Naive thymus-derived CD4-positive, alpha-beta T cell (primary cell): Measurements from ENCODE around the gene FOXRED2. TPM values are rescaled to one million over a fixed set of nuclear protein-coding genes. Genes with fewer than 3 reads are reported as not detected.

Source experiments
- ATAC-seq: fragments of 150-1000 bp; cut with Tn5 transposase; 2 replicates; pipeline ENCODE4 v1.10.0; 2021; ENCODE audit warnings: mild to moderate bottlenecking, moderate library complexity
- CTCF ChIA-PET: fragments of 350-600 bp; sonication (Branson Sonifier 250); formaldehyde crosslinking; loops from one replicate; lab custom pipeline; 2021; ENCODE audit warnings: antibody characterized with exemption; lab: Charles Lee
- POLR2A ChIA-PET: fragments of 350-600 bp; sonication (Branson Sonifier 250); formaldehyde crosslinking; loops from one replicate; lab custom pipeline; 2021; ENCODE audit warnings: antibody characterized with exemption, inconsistent platforms; lab: Charles Lee
- DNase-seq, 9 donors: peaks; one replicate each; pipeline versions ENCODE4 v3.0.0 to v3.0.0-alpha.2; 2020 to 2022; ENCODE audit warnings: mixed read lengths in 1 of 9
- H3K27ac ChIP-seq: one replicate; pipeline ENCODE4 v1.7.0; 2013; ENCODE audit warnings: mild to moderate bottlenecking, low read depth, low read length, moderate library complexity
- H3K27me3 ChIP-seq, 2 donors: one replicate each; pipeline ENCODE4 v1.7.0; 2013; ENCODE audit warnings: low read length in 2 of 2, mild to moderate bottlenecking in 2 of 2, moderate library complexity in 2 of 2; ENCODE audit not compliant: control insufficient read depth in 2 of 2, insufficient read depth in 2 of 2
- H3K36me3 ChIP-seq, 3 experiments: 1 replicate in 2 of 3; 2 replicates in 1 of 3; pipeline ENCODE4 v1.7.0; 2013; ENCODE audit warnings: low read length in 3 of 3, mild to moderate bottlenecking in 3 of 3, moderate library complexity in 1 of 3; ENCODE audit not compliant: insufficient read depth in 3 of 3, control insufficient read depth in 2 of 3
- H3K4me1 ChIP-seq, 2 donors: one replicate each; pipeline ENCODE4 v1.7.0; 2013; ENCODE audit warnings: low read length in 2 of 2, mild to moderate bottlenecking in 2 of 2, moderate library complexity in 1 of 2; ENCODE audit not compliant: control insufficient read depth in 2 of 2, insufficient read depth in 2 of 2
- H3K4me3 ChIP-seq: 2 replicates; pipeline ENCODE4 v1.7.0; 2013; ENCODE audit warnings: mild to moderate bottlenecking, low read length
- H3K9me3 ChIP-seq, 3 experiments: 1 replicate in 2 of 3; 2 replicates in 1 of 3; pipeline ENCODE4 v1.7.0; 2013; ENCODE audit warnings: low read length in 3 of 3; ENCODE audit not compliant: control insufficient read depth in 2 of 3
- H3K27ac Mint-ChIP-seq, 9 donors: one replicate each; pipeline ENCODE4 v1.8.0; 2020 to 2022; ENCODE audit warnings: mixed read lengths in 9 of 9, mild to moderate bottlenecking in 8 of 9, moderate library complexity in 5 of 9, inconsistent platforms in 2 of 9
- H3K27me3 Mint-ChIP-seq, 5 donors: one replicate each; pipeline ENCODE4 v1.8.0; 2021 to 2022; ENCODE audit warnings: mixed read lengths in 5 of 5, mild to moderate bottlenecking in 1 of 5
- H3K36me3 Mint-ChIP-seq, 5 donors: one replicate each; pipeline ENCODE4 v1.8.0; 2020 to 2022; ENCODE audit warnings: mixed read lengths in 5 of 5, mild to moderate bottlenecking in 3 of 5, inconsistent platforms in 1 of 5
- H3K4me1 Mint-ChIP-seq, 7 donors: one replicate each; pipeline ENCODE4 v1.8.0; 2020 to 2022; ENCODE audit warnings: mixed read lengths in 7 of 7, mild to moderate bottlenecking in 3 of 7, inconsistent platforms in 1 of 7
- H3K4me3 Mint-ChIP-seq, 10 donors: one replicate each; pipeline ENCODE4 v1.8.0; 2020 to 2022; ENCODE audit warnings: mild to moderate bottlenecking in 10 of 10, mixed read lengths in 10 of 10, moderate library complexity in 6 of 10, inconsistent platforms in 2 of 10
- H3K9me3 Mint-ChIP-seq, 11 donors: one replicate each; pipeline ENCODE4 v1.8.0; 2020 to 2022; ENCODE audit warnings: mixed read lengths in 11 of 11, mild to moderate bottlenecking in 4 of 11, inconsistent platforms in 1 of 11, moderate library complexity in 1 of 11
- intact Hi-C, 2 donors: fragments of 100-400 bp; cut with micrococcal nuclease; formaldehyde crosslinking; loops; one replicate each; pipeline ENCODE4 v1.15.1; 2023
- polyA plus RNA-seq, 2 donors: library from polyadenylated mRNA; unstranded; fragments of 300-500 nt; fragmentation: Illumina TruSeq; gene quantifications; one replicate each; pipeline ENCODE4 v1.2.3, GENCODE V29; 2021
- total RNA-seq, 6 experiments: library from RNA in 5 of 6; stranded (reverse) in 5 of 6; gene quantifications; 1 replicate in 5 of 6; 2 replicates in 1 of 6; pipeline ENCODE4 v1.2.3 and lab custom pipeline; 2021 to 2026

The FOXRED2 gene
- total and polyA plus RNA-seq, 7 experiments from 2014 or later = 2.3 to 13.1 (median 5.6) TPM

DNA sequence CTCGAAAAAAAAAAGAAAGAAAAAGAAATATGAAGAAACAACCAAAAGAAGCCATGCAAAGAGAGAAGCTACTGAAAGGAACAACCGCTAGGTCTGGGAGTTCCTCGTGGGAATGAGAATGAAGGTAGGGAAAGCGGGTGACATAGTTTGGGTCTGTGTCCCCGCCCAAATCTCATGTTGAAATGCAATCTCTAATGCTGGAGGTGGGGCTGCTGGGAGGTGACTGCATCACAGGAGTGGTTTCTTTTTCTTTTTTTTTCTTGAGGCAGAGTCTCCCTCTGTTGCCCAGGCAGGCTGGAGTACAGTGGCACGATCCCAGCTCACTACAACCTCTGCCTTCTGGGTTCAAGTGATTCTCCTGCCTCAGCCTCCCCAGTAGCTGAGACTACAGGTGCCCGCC, 15.7 kb downstream of the FOXRED2 start:
- DNase-seq (no peak), ATAC-seq (no peak)
- Mint-ChIP-seq H3K4me1 (peaks cover 0 to 15% (median 8%) of the 10 kb centered on the region in 7 donors), H3K4me3 (no peak overlapping the region), H3K9me3 (peaks cover 0 to 4% (median 0%) of the 10 kb centered on the region in 11 donors), H3K27me3 (no peaks in the 10 kb centered on the region), H3K27ac (no peak overlapping the region), H3K36me3 (peaks cover under 1 to 19% (median 5%) of the 10 kb centered on the region in 5 donors)
- Histone ChIP-seq H3K4me1 (peaks cover 0 to 3% of the 10 kb centered on the region in 2 donors), H3K27me3 (no peaks in the 10 kb centered on the region), H3K9me3 (no peaks in the 10 kb centered on the region), H3K27ac (no peak overlapping the region), H3K4me3 (no peak overlapping the region), H3K36me3 (peaks cover 0 to 7% (median 0%) of the 10 kb centered on the region in 3 experiments)
- ChIA-PET CTCF (interaction anchor here (0.6 kb wide), 1 partner anchor 19 kb away, joined by 3 read pairs; no protein-coding TSS in a partner anchor), POLR2A (interaction anchor here (1.3 kb wide), 1 partner anchor 9 kb away, joined by 5 read pairs; the partner anchor contains the start of gene TXN2)
- intact Hi-C loops = no loop called here

DNA sequence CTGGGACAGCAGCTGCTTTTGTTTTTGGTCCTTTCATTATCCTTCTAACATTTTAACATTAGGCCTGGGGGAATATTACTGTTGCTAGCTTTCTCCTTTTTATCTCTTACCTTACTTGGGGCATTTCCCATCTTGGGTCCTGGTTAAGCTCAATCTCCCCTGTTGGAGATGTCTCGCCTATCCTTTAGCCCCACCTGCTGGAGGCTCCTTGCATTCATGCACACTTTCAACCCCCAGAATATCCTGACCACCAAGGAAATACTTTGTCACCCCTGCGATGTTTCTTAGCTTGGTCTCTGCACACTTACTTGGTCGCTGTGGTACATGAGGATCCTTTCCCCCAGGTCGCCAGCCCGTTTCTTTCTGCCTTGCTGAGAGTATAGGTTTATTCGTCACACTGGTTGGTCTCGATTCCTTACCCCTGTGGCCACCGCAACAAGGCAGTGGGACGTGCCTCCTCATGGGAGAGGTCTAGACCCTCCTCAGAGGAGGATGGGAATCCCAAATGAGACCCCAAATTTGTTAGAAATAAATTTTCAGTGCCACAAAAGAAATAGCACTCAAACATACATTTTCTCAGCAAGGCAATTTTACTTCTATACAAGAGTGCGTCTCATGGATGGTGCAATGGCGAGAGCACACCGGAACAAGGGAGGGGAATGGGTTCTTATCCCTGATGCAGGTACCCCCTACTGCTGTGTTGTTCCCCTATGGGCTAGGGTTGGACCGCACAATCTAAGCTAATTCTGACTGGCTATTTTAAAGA, 20.0 kb downstream of the FOXRED2 start:
- no peaks in the 10 kb centered on the region for H3K9me3 ChIP-seq

DNA sequence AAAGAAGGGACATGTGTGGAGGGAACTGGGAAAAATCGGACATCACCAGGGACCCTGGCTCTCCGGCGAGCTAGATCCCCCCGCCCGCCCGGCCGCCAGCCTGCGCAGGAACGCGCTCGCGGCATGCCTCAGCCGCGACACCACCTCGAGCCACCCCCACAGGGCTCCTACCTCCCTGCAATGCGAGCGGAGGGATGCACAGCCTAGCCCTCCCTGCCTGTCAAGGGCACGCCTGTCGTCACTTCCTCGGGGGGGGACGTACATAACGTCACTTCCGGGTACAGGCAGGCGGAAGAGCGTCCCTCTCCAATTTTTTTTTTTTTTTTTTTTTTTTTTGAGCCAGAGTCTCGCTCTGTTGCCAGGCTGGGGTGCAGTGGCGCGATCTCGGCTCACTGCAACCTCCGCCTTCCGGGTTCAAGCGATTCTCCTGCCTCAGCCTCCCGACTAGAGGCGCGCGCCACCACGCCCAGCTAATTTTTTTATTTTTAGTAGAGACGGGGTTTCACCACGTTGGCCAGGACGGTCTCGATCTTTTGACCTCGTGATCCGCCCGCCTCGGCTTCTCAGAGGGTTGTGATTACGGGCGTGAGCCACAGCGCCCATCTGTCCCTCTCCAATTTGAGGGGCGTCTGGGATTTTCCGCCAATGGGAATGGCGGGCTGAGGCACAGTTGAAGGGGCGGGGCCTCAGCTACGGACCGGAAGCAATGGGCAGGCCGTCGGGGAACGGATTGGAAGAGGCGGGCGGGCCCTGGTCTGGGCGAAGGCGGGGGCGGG, 25.3 kb downstream of the FOXRED2 start, which contains the start of gene TXN2:
TXN2 (minus strand) TSS at position 248 of the 776 bp plus-strand sequence. CDS start 803 bp downstream, outside the sequence.
- intact Hi-C loops = loop anchor here (1.0 to 10.0 kb wide), 12 partner anchors 26 to 1126 kb away; partner anchors contain the start of genes APOL2 (in 2 of the 2), APOL3 (in 2 of the 2), EIF3D (in 2 of the 2) and FOXRED2 (in 2 of the 2)
- Mint-ChIP-seq H3K9me3 (peaks cover 0 to 5% (median 0%) of the 10 kb centered on the region in 11 donors), H3K4me1 (peaks cover 15 to 30% (median 18%) of the 10 kb centered on the region in 7 donors), H3K4me3 (peak within 1 kb of the TSS; percentile 90 to 100 (median 96)), H3K27me3 (peaks cover 0 to 2% (median 0%) of the 10 kb centered on the region in 5 donors), H3K36me3 (peaks cover 3 to 11% (median 4%) of the 10 kb centered on the region in 5 donors), H3K27ac (peak within 1 kb of the TSS; percentile 78 to 99 (median 95))
- Histone ChIP-seq H3K4me3 (peak within 1 kb of the TSS; percentile 55), H3K4me1 (peaks cover 8 to 15% of the 10 kb centered on the region in 2 donors), H3K27ac (peak within 1 kb of the TSS; percentile 96), H3K27me3 (no peaks in the 10 kb centered on the region), H3K9me3 (no peaks in the 10 kb centered on the region), H3K36me3 (peaks cover 3 to 13% (median 5%) of the 10 kb centered on the region in 3 experiments)
- ChIA-PET POLR2A (interaction anchor here (0.6 to 3.1 kb wide), 14 partner anchors 9 to 1701 kb away, joined by 3 to 16 read pairs (median 5); partner anchors contain the start of genes EIF3D and FOXRED2), CTCF (interaction anchor here (0.8 kb wide), 1 partner anchor 183 kb away, joined by 3 read pairs; no protein-coding TSS in a partner anchor)
- DNase-seq (peak; percentile 91 to 99 (median 98)), ATAC-seq (peak; percentile 90)

More for the DNA sequence above, 20.0 kb downstream of the FOXRED2 start:
- no peaks in the 10 kb centered on the region for H3K27me3 ChIP-seq
- H3K4me1 ChIP-seq = peaks cover 0 to 4% of the 10 kb centered on the region in 2 donors
- CTCF ChIA-PET = interaction anchor here (0.7 to 2.1 kb wide), 4 partner anchors 186 to 421 kb away, joined by 3 to 18 read pairs (median 6); no protein-coding TSS in a partner anchor
- Mint-ChIP-seq H3K9me3 (peaks cover 0 to 4% (median 0%) of the 10 kb centered on the region in 11 donors), H3K4me1 (peaks cover 4 to 15% (median 7%) of the 10 kb centered on the region in 7 donors), H3K36me3 (peaks cover 0 to 10% (median 0%) of the 10 kb centered on the region in 5 donors), H3K27ac (peak overlapping the region in 1 of 9 donors; percentile 69), H3K4me3 (no peak overlapping the region), H3K27me3 (no peaks in the 10 kb centered on the region)
- no peaks in the 10 kb centered on the region for H3K36me3 ChIP-seq
- no peak overlapping the region for H3K4me3 ChIP-seq
- no peak for ATAC-seq
- H3K27ac ChIP-seq = no peak overlapping the region
- DNase-seq = peak; percentile 33 to 71 (median 59)
- POLR2A ChIA-PET = interaction anchor here (0.6 to 1.2 kb wide), 2 partner anchors 155 to 234 kb away, joined by 3 read pairs; partner anchors contain the start of gene APOL1
- intact Hi-C loops = loop anchor here (1.0 to 10.0 kb wide), 2 partner anchors 186 to 322 kb away; partner anchors contain the start of gene APOL3 (in 2 of the 2)

DNA sequence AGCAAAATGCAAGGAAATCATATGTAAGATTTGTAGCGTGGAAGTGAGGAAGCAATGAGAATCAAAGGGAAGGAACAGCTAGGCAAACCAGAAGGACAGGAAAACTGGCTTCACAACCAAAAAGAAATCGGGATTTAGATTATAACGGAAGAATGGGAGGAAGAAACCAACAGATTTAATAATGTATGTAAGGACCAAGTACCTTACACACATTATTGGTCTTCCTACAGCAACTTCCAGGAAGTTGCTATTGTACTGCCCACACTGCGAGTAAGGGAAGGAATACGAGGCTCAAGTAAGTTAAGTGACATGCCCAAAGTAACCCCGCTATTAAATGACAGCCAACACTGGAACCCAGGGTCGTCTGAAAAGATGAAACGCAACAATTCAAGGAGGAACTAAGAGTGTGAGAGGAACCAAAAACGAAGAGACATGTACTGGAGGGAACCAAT, 25.9 kb downstream of the FOXRED2 start:
- Mint-ChIP-seq H3K4me3 (peak overlapping the region; percentile 90 to 100 (median 96)), H3K9me3 (peaks cover 0 to 5% (median 0%) of the 10 kb centered on the region in 11 donors), H3K27me3 (peaks cover 0 to 2% (median 0%) of the 10 kb centered on the region in 5 donors), H3K36me3 (peaks cover 5 to 14% (median 7%) of the 10 kb centered on the region in 5 donors), H3K4me1 (peaks cover 15 to 30% (median 18%) of the 10 kb centered on the region in 7 donors), H3K27ac (peak overlapping the region; percentile 78 to 99 (median 95))
- no peaks in the 10 kb centered on the region for H3K9me3 ChIP-seq
- intact Hi-C loops = loop anchor here (1.0 to 10.0 kb wide), 10 partner anchors 26 to 1126 kb away; partner anchors contain the start of genes APOL3 (in 2 of the 2), EIF3D (in 2 of the 2), APOL2 (in 1 of the 2) and FOXRED2 (in 1 of the 2)
- peak overlapping the region; percentile 96 for H3K27ac ChIP-seq
- ChIA-PET CTCF (no interaction called here), POLR2A (interaction anchor here (0.6 to 3.1 kb wide), 9 partner anchors 10 to 1702 kb away, joined by 3 to 16 read pairs (median 5); partner anchors contain the start of genes EIF3D and FOXRED2)
- no peaks in the 10 kb centered on the region for H3K27me3 ChIP-seq
- peak overlapping the region; percentile 55 for H3K4me3 ChIP-seq
- DNase-seq (no peak), ATAC-seq (no peak)
- peaks cover 3 to 19% (median 6%) of the 10 kb centered on the region in 3 experiments for H3K36me3 ChIP-seq
- H3K4me1 ChIP-seq = peaks cover 8 to 15% of the 10 kb centered on the region in 2 donors

DNA sequence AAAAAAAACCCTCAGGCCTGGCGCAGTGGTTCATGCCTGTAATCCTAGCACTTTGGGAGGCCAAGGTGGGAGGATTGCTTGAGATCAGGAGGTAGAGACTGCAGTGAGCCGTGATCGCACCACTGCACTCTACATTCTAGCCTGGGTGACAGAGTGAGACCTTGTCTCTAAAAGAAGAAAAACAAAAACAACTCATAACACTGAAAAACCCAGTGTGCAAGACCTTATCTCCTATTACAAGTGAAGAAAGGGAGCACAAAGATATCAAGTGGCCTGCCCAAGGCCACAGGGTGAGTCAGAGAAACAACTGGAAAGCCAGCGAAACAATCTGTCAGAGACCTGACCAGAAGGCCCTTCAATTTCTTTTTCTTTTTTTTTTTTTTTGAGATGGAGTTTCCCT, 27.9 kb downstream of the FOXRED2 start:
- ChIA-PET CTCF (interaction anchor here (0.6 to 0.8 kb wide), 2 partner anchors 41 to 226 kb away, joined by 3 to 8 read pairs; no protein-coding TSS in a partner anchor), POLR2A (no interaction called here)
- H3K4me3 Mint-ChIP-seq = peak overlapping the region in 1 of 10 donors; percentile 6
- H3K27ac Mint-ChIP-seq = peak overlapping the region in 3 of 9 donors; percentile 14 to 71 (median 70)
- no peaks in the 10 kb centered on the region for H3K9me3 ChIP-seq
- H3K27me3 Mint-ChIP-seq = peaks cover 0 to 2% (median 0%) of the 10 kb centered on the region in 5 donors
- intact Hi-C loops = no loop called here
- H3K9me3 Mint-ChIP-seq = peaks cover 0 to 5% (median 0%) of the 10 kb centered on the region in 11 donors
- H3K36me3 Mint-ChIP-seq = peaks cover 13 to 27% (median 14%) of the 10 kb centered on the region in 5 donors
- no peak overlapping the region for H3K4me3 ChIP-seq
- ATAC-seq (no peak), DNase-seq (no peak)
- H3K36me3 ChIP-seq = peaks cover 3 to 39% (median 10%) of the 10 kb centered on the region in 3 experiments
- H3K4me1 Mint-ChIP-seq = peaks cover 15 to 25% (median 19%) of the 10 kb centered on the region in 7 donors
- H3K27me3 ChIP-seq = no peaks in the 10 kb centered on the region
- H3K27ac ChIP-seq = no peak overlapping the region
- peaks cover 8 to 15% of the 10 kb centered on the region in 2 donors for H3K4me1 ChIP-seq
